Fibroblast of villous mesenchyme (primary cell): ENCODE measurements around the gene ACBD4. TPM values are rescaled to one million over a fixed set of nuclear protein-coding genes. Genes with fewer than 3 reads are reported as not detected.

Source experiments
- DNase-seq: peaks from one replicate; pipeline ENCODE4 v3.0.0-alpha.2; 2010; ENCODE audit warnings: low read depth
- H3K4me3 ChIP-seq: 2 replicates; pipeline ENCODE4 v1.5.1; 2011; ENCODE audit warnings: low read depth, mild to moderate bottlenecking, low read length
- total RNA-seq: library from RNA; depleted of rRNA; stranded (reverse); fragments of >200 nt; gene quantifications from 2 replicates; pipeline ENCODE4 v1.2.3, GENCODE V29; 2012
- TF ChIP-seq, protein P1 (sequence below): IDR thresholded peaks from 2 replicates; pipeline ENCODE4 v1.5.1; 2012; ENCODE audit warnings: low read depth, mild to moderate bottlenecking, low read length; ENCODE audit not compliant: insufficient read depth

The ACBD4 gene
- total RNA-seq, 1 donor, result 6.9 TPM

DNA sequence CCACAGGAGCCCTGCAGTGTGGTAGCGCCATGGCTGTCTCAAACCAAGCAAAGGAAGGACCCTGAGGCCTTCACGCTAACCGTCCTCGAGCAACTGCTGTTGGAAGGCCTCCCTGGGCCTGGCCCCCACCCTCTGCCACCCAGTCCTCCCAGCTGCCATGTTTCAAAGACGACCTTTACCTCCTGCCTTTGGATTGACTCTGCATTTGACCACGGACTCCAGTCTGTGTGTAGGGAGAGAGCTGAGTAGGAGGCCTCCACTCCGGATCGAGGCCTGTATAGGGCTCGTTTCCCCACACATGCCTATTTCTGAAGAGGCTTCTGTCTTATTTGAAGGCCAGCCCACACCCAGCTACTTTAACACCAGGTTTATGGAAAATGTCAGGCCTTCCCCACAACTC lies 27.4 kb upstream of the ACBD4 start:
- no peak overlapping the region for H3K4me3 ChIP-seq
- TF ChIP-seq, protein P1, sequence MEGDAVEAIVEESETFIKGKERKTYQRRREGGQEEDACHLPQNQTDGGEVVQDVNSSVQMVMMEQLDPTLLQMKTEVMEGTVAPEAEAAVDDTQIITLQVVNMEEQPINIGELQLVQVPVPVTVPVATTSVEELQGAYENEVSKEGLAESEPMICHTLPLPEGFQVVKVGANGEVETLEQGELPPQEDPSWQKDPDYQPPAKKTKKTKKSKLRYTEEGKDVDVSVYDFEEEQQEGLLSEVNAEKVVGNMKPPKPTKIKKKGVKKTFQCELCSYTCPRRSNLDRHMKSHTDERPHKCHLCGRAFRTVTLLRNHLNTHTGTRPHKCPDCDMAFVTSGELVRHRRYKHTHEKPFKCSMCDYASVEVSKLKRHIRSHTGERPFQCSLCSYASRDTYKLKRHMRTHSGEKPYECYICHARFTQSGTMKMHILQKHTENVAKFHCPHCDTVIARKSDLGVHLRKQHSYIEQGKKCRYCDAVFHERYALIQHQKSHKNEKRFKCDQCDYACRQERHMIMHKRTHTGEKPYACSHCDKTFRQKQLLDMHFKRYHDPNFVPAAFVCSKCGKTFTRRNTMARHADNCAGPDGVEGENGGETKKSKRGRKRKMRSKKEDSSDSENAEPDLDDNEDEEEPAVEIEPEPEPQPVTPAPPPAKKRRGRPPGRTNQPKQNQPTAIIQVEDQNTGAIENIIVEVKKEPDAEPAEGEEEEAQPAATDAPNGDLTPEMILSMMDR, result no peak
- DNase-seq, result no peak

DNA sequence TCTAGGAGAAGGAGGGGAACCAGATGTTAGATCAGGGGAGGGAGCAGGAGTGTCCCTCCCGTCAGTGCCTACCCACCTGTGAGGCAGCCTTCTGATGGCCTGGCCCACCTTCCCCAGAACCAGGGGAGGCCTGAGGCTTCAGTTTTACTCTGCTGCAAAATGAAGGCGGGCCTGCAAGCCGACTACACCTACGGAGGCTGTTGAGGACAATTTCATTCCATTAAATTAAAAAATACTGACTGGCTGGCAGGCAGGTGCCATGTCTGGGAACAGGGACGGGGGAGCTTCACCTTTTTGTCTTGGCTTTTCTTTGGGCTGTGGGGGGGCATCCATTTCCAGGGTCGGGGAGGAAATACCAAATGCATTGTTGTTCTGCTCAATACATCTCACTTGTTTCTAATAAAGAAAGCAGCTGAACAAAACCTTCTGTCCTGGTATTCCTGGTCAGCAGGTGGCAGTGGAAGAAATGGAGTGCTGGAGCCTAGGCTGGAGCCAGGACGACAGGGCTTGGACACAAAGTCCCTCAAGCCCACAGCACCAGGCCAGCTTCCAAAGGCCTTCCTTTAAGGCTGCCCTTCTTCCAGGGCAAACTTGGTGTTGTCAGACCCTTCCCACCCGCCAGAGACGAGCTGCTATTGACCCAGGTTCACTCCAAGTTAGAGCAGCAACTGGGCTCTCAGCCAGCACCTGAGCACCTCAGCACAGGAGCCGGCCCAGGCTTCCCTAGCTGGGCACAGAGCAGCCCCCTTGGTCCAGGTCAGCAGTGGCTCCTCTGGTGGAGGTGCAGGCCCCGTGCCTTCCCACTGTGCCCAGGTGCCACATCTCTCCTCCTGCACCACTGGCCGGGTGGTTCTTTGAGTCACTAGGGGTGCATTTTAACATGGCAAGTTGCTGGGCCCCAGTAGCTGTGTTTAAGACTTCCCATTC lies 26.6 kb upstream of the ACBD4 start:
- H3K4me3 ChIP-seq, result no peak overlapping the region
- DNase-seq, result no peak
- TF ChIP-seq, protein P1, result peak; percentile 17

DNA sequence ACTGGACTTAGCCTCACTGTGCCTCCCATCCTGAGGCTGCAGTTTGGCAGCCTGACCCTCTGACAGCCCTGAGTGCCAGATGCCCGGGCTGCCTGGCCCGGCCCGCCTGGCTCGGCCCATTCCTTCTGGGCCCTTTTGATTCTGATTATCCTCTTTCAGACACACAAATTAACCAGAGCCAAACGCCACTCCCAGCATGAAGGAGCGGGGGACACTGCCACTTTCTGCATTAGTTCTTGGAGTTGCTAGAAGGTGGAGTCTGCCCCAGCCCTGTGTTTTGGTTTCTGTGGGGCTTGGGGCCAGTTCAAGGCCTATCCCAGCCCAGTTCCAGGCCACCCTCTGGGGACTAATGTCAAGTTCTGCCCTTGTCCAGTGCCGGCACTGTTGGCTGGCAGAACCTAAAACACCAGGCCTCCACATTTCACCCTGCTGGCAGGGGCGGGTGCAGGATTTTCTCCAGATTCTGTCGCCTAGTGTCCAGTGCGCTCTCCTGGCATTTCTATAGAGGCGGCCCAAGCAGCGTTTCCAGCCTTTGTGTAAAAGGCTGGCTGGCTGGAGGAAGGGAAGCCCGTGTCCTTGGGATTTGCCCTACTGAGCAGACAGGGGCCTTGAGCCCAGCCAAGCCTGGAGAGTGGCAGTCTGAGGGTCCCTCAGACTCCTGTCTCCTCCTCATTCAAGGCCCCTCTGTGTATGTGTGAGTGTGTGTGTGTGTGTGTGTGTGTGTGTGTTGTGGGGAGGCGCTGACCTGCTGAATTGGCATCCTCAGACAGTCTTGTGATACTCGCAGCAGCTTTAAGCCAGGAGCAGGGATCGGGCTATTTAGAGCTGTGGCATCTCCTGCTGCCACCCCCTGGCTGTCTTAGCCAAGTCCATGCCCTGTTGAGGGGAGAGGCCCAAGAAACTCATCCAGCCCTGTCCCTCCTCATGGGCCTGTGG lies 24.5 kb upstream of the ACBD4 start:
- DNase-seq, result no peak
- TF ChIP-seq, protein P1, result no peak
- no peak overlapping the region for H3K4me3 ChIP-seq

DNA sequence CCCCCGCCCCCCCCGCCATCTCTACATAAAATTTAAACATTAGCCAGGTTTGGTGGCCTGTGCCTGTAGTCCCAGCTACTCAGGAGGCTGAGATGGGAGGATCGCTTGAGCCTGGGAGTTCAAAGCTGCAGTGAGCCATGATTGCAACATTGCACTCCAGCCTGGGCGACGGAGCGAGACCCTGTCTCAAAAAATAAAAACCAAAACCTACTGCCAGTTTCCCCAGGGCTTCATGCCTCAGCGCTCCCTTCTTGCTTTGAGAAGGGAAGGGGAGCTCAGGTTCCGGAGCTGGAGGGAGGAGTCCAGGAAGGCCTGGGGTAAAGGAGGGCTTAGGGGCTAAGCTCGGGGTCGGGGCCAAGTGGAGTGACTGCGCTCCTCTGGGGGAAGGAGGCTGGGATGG lies 23.6 kb upstream of the ACBD4 start:
- H3K4me3 ChIP-seq, result no peak overlapping the region
- TF ChIP-seq, protein P1, result no peak
- no peak for DNase-seq

DNA sequence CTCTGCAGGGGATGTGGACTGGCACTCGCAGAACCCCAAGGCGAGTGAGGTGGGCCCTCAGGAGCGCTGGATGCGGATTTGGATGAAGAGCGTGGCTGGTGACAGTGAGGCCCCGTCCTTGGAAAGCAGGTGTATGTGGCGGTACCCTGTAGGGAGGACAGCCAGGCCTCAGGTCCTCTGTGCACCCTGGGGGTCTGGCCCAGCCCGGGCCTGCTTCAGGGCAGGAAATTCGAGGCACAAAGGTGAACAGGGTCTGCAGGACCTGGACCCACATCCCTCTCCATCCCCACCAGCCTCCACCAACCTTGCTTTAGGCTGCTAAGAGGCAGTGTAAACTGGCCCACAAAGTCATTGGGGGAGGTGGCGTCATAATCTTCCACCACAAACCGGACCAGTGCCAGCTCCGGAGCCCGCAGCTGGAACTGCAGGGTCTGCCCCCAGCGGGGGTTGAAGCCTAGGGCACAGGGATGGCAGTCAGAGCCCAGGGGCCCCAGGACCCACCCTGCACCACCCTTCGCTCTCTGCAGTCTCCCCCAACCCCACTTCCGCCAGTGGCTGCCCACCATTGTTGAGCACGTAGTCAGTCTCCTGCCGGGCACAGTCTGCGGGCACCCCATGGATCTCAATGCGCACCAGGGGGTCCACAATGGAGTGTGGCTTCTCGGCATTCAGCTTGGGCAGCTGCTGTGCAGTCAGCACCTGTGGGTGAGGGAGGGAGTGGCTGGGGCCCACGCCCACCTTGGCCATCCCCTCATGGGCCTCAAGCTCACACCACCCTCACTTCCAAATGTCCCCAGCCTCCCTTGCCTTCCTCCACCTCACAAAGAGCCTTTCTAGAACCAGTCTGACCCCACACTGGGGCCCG lies 22.7 kb upstream of the ACBD4 start:
- TF ChIP-seq, protein P1, result no peak
- no peak for DNase-seq
- no peak overlapping the region for H3K4me3 ChIP-seq

DNA sequence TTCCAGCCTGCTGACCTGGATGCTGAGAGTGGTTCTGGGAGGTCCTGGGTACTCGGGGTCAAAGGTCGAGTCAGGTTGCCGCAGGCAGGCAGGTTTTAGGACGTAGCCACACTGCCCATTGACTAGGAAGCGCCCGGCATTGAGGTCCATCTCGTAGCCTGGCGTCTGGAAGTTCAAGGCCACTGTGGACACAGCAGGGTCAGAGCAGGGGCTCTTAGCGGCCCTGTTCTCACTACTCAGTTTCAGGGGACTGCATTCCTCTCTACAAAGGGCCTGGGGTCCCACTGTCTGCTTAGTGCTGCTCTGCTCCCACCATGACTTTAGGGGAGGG lies 22.1 kb upstream of the ACBD4 start:
- TF ChIP-seq, protein P1, result no peak
- H3K4me3 ChIP-seq, result no peak overlapping the region
- DNase-seq, result no peak
